NT2/D1 (cell line): ENCODE data around the gene NEB.

Experiments
- SUZ12 ChIP-seq: IDR thresholded peaks from 2 replicates; pipeline ENCODE4 v1.6.1; 2011; ENCODE audit not compliant: insufficient read length, insufficient read depth; ENCODE audit errors: extremely low read depth
- YY1 ChIP-seq: IDR thresholded peaks from 2 replicates; pipeline ENCODE4 v1.6.1; 2011; ENCODE audit not compliant: insufficient read length, insufficient read depth
- ZNF274 ChIP-seq: IDR thresholded peaks from 2 replicates; pipeline ENCODE4 v1.6.1; 2011; ENCODE audit warnings: mild to moderate bottlenecking, low read depth, low read length

DNA sequence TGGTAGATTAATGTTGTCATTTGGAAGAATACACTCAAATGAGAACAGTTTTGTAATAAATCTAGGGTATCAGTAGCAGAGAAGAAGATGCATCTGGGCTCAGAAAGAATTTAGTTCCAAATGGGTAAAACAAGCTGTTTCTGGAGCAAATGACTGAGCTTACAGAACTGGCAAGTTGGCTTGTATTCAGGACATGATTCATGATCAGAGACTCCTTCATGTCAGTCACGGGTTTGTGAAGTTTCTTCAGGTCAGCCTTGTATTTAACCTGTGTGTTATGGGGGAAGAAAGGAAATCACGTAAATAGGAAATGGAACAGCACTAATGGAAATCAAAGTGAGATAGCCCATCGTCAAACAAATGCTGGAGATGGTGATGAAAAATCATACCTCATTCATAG lies 215.5 kb downstream of the NEB start:
- TF ChIP-seq ZNF274 (no peak), YY1 (no peak), SUZ12 (no peak)
